Neuronal stem cell (in vitro differentiated cells): ENCODE data around the gene DNAH3. TPM values are rescaled to one million over a fixed set of nuclear protein-coding genes. Genes with fewer than 3 reads are reported as not detected.

Experiments used
- DNase-seq: peaks from one replicate; pipeline ENCODE4 v3.0.0-alpha.2; 2013; ENCODE audit warnings: low spot score
- H2AFZ ChIP-seq: one replicate; pipeline ENCODE4 v1.6.1; 2013; ENCODE audit warnings: mild to moderate bottlenecking, low read length, inconsistent platforms
- H2AK5ac ChIP-seq: 2 replicates; pipeline ENCODE4 v1.6.1; 2013; ENCODE audit warnings: low read depth, mild to moderate bottlenecking, inconsistent platforms, low read length, moderate library complexity, mixed read lengths
- H2BK120ac ChIP-seq: 2 replicates; pipeline ENCODE4 v1.6.1; 2013; ENCODE audit warnings: low read depth, mild to moderate bottlenecking, inconsistent platforms, low read length, moderate library complexity, mixed read lengths
- H2BK12ac ChIP-seq: one replicate; pipeline ENCODE4 v1.6.1; 2013; ENCODE audit warnings: low read length, inconsistent platforms
- H2BK15ac ChIP-seq: 2 replicates; pipeline ENCODE4 v1.6.1; 2013; ENCODE audit warnings: mild to moderate bottlenecking, low read length, inconsistent platforms, mixed read lengths
- H2BK5ac ChIP-seq: one replicate; pipeline ENCODE4 v1.6.1; 2013; ENCODE audit warnings: inconsistent platforms, mild to moderate bottlenecking, low read length, moderate library complexity
- H3K14ac ChIP-seq: one replicate; pipeline ENCODE4 v1.6.1; 2013; ENCODE audit warnings: low read length, inconsistent platforms
- H3K18ac ChIP-seq: 2 replicates; pipeline ENCODE4 v1.6.1; 2013; ENCODE audit warnings: low read length, inconsistent platforms
- H3K23ac ChIP-seq: 2 replicates; pipeline ENCODE4 v1.6.1; 2013; ENCODE audit warnings: low read depth, mild to moderate bottlenecking, mixed read lengths, low read length, inconsistent platforms; ENCODE audit not compliant: poor library complexity
- H3K27ac ChIP-seq: replicated peaks from 3 replicates; pipeline ENCODE4 v1.5.1; 2013; ENCODE audit warnings: low read length, inconsistent platforms
- H3K27me3 ChIP-seq, 3 experiments: 2 replicates each; pipeline ENCODE4 v1.6.1; 2013; ENCODE audit warnings: low read length in 3 of 3, mild to moderate bottlenecking in 2 of 3, inconsistent platforms in 1 of 3, low read depth in 1 of 3, mixed read lengths in 1 of 3, moderate library complexity in 1 of 3; ENCODE audit not compliant: control insufficient read depth in 3 of 3, insufficient read depth in 3 of 3
- H3K36me3 ChIP-seq, 2 donors: replicated peaks in 1 of 2; 2 replicates each; pipeline ENCODE4 v1.6.1; 2013; ENCODE audit warnings: low read length in 2 of 2; ENCODE audit not compliant: control insufficient read depth in 2 of 2, insufficient read depth in 2 of 2
- H3K4ac ChIP-seq: 2 replicates; pipeline ENCODE4 v1.6.1; 2013; ENCODE audit warnings: inconsistent platforms, mild to moderate bottlenecking, low read length, moderate library complexity
- H3K4me1 ChIP-seq, 2 donors: 1 replicate in 1 of 2; 2 replicates in 1 of 2; pipeline ENCODE4 v1.6.1; 2013; ENCODE audit warnings: low read length in 2 of 2, low read depth in 1 of 2; ENCODE audit not compliant: control insufficient read depth in 2 of 2, insufficient read depth in 1 of 2
- H3K4me2 ChIP-seq: one replicate; pipeline ENCODE4 v1.6.1; 2013; ENCODE audit warnings: mild to moderate bottlenecking, low read length, inconsistent platforms; ENCODE audit not compliant: insufficient read depth, poor library complexity, severe bottlenecking
- H3K4me3 ChIP-seq, 2 donors: 2 replicates each; pipeline ENCODE4 v1.5.1; 2013; ENCODE audit warnings: low read length in 2 of 2, mild to moderate bottlenecking in 2 of 2, inconsistent platforms in 1 of 2, moderate library complexity in 1 of 2
- H3K79me1 ChIP-seq: one replicate; pipeline ENCODE4 v1.6.1; 2013; ENCODE audit warnings: low read depth, mild to moderate bottlenecking, inconsistent platforms, low read length, moderate library complexity
- H3K9ac ChIP-seq: one replicate; pipeline ENCODE4 v1.6.1; 2013; ENCODE audit warnings: mild to moderate bottlenecking, low read depth, low read length, inconsistent platforms; ENCODE audit not compliant: poor library complexity
- H3K9me3 ChIP-seq, 2 donors: replicated peaks in 1 of 2; 2 replicates each; pipeline versions ENCODE3 to v1.6.1; 2013; ENCODE audit warnings: low read length in 2 of 2, mild to moderate bottlenecking in 2 of 2, inconsistent platforms in 1 of 2, low read depth in 1 of 2, mixed read lengths in 1 of 2, moderate library complexity in 1 of 2; ENCODE audit not compliant: control insufficient read depth in 2 of 2, insufficient read depth in 1 of 2
- H4K8ac ChIP-seq: one replicate; pipeline ENCODE4 v1.6.1; 2013; ENCODE audit warnings: low read depth, mild to moderate bottlenecking, inconsistent platforms, low read length, moderate library complexity
- H4K91ac ChIP-seq: one replicate; pipeline ENCODE4 v1.6.1; 2013; ENCODE audit warnings: low read length, low read depth, mild to moderate bottlenecking, inconsistent platforms; ENCODE audit not compliant: poor library complexity
- WGBS, 2 donors: extraction: QIAGEN DNeasy Blood & Tissue Kit; methylation state at CpG; one replicate each; pipeline ENCODE4 v1.1.7; 2013; ENCODE audit warnings: missing lambda C conversion rate in 2 of 2, mixed read lengths in 1 of 2; ENCODE audit not compliant: insufficient read length in 2 of 2, insufficient replicate concordance in 1 of 2; ENCODE audit errors: extremely low coverage in 2 of 2; 5-methylcytosine and 5-hydroxymethylcytosine counted together
- polyA plus RNA-seq, 2 experiments: library from polyadenylated mRNA; stranded (reverse); fragments of 200-250 nt; gene quantifications; one replicate each; pipeline ENCODE4 v1.2.3, GENCODE V29; 2013

DNAH3 gene
- polyA plus RNA-seq (2013, experiment 1 of 2), result 0.22 TPM
- polyA plus RNA-seq (2013, experiment 2 of 2), result 0.18 TPM

- Histone ChIP-seq H3K9ac (no peak within 1 kb of the TSS), H3K9me3 (no peaks in the 10 kb centered on the region), H3K14ac (no peak within 1 kb of the TSS), H3K23ac (no peak within 1 kb of the TSS), H4K91ac (no peak within 1 kb of the TSS), H2AFZ (no peak within 1 kb of the TSS), H2AK5ac (no peak within 1 kb of the TSS), H2BK15ac (no peak within 1 kb of the TSS), H2BK5ac (no peak within 1 kb of the TSS), H4K8ac (no peak within 1 kb of the TSS), H3K4ac (no peak within 1 kb of the TSS), H3K4me3 (no peak within 1 kb of the TSS), H2BK120ac (no peak within 1 kb of the TSS), H3K27me3 (peaks cover 0 to 3% (median 0%) of the 10 kb centered on the region in 3 experiments), H3K4me1 (no peaks in the 10 kb centered on the region), H3K4me2 (no peak within 1 kb of the TSS), H2BK12ac (no peak within 1 kb of the TSS), H3K27ac (no peak within 1 kb of the TSS), H3K18ac (no peak within 1 kb of the TSS), H3K36me3 (no peaks in the 10 kb centered on the region), H3K79me1 (no peaks in the 10 kb centered on the region)
- DNase-seq, result no peak
- no CpG with 5 or more reads among the region's 8 CpGs for WGBS, 2 donors
These were observed at the start of gene DNAH3 for GRCh38 chr16:21150375-21151001. Gene DNAH3, minus strand, starts transcription at chr16:21150846. Its CDS starts 527 bp downstream, at chr16:21150319.

DNA sequence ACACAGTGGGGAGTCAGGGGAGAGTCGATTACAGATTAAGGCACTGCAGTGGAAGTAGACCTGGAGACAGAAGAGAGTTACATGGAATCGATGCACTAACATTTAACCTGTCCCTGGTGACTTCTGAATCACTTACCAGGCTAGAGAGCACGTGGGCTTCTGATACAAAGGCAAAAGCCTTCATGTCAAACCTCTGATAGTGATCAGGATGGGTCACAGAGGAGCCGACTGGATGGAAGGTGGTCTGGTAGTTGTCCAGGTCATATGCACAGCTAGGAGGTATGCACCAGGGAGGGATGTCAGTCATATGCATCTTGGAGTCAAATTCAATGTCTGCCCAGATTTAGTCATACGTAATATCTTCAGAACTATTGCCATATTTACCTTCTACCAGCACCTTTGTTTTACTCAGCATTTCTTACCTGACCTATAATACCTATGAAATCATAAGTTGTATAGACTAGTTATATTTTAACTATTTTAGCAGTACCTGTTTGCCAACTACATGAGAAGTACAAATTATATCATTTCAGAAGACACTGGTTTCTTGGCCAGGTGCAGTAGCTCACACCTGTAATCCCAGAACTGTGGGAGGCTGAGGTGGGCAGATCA, 49.1 kb upstream of the DNAH3 start:
- Histone ChIP-seq H3K27me3 (peaks cover 0 to 11% (median 0%) of the 10 kb centered on the region in 3 experiments), H3K9me3 (no peaks in the 10 kb centered on the region), H3K4ac (no peak overlapping the region), H3K9ac (no peak overlapping the region), H2BK12ac (no peak overlapping the region), H2BK15ac (no peak overlapping the region), H3K4me1 (no peaks in the 10 kb centered on the region), H3K23ac (no peak overlapping the region), H2BK120ac (no peak overlapping the region), H2AK5ac (no peak overlapping the region), H3K18ac (no peak overlapping the region), H2BK5ac (no peak overlapping the region), H3K36me3 (no peaks in the 10 kb centered on the region), H3K27ac (no peak overlapping the region), H3K4me3 (no peak overlapping the region), H4K8ac (no peak overlapping the region), H3K4me2 (no peak overlapping the region), H2AFZ (no peak overlapping the region), H3K14ac (no peak overlapping the region), H4K91ac (no peak overlapping the region), H3K79me1 (no peaks in the 10 kb centered on the region)
- WGBS, 2 donors, result no CpG with 5 or more reads among the region's 5 CpGs
- no peak for DNase-seq

DNA sequence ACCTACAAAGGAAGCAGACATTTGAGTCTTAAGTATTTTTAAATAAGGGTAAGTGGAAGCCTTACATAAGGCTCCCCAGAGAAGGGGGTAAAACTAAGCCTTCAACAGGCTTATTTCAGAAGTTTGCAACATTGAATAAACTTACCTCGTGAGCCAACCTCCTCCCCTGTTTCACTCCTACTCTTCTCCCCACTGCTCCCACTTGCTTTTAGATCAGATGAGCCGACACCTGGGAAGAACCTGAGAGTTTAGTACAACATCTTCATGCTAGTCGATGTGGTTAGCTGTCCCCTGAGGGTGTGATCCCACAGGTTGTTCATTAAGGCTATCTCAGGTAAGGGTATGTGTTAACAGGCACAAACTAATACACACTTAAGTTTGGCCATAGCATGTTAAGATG, 47.0 kb upstream of the DNAH3 start:
- Histone ChIP-seq H3K14ac (no peak overlapping the region), H2BK15ac (no peak overlapping the region), H3K4ac (no peak overlapping the region), H3K23ac (no peak overlapping the region), H3K27ac (no peak overlapping the region), H2BK5ac (no peak overlapping the region), H3K4me2 (no peak overlapping the region), H4K91ac (no peak overlapping the region), H2BK120ac (no peak overlapping the region), H2BK12ac (no peak overlapping the region), H3K27me3 (peaks cover 0 to 6% (median 0%) of the 10 kb centered on the region in 3 experiments), H2AFZ (no peak overlapping the region), H3K4me3 (no peak overlapping the region), H3K4me1 (no peaks in the 10 kb centered on the region), H3K18ac (no peak overlapping the region), H3K9me3 (no peaks in the 10 kb centered on the region), H2AK5ac (no peak overlapping the region), H3K36me3 (no peaks in the 10 kb centered on the region), H4K8ac (no peak overlapping the region), H3K9ac (no peak overlapping the region), H3K79me1 (no peaks in the 10 kb centered on the region)
- no peak for DNase-seq
- no CpG with 5 or more reads among the region's 3 CpGs for WGBS, 2 donors

DNA sequence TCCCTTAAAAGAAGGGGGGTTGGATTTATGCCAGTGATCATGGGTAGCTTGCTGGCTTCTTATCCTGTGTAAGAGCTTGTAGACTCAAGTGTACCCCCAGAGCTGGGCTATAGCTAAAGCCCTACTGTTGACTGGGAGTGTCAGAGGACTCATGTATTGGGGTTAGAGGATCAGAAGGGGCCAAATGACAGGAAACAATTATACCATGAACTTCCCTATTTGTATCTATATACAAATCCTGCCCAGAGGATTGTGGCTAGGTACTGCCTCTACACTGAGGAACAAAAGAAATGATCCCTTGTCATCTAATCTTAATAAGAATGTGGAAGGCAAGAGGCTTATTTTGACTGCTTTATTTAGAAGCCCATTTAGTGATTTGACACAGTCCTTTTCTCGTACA, 46.5 kb upstream of the DNAH3 start:
- no peaks in the 10 kb centered on the region for H3K79me1 ChIP-seq
- H4K8ac ChIP-seq, result no peak overlapping the region
- WGBS, 2 donors, result no CpG with 5 or more reads among the region's 1 CpG

More for the DNA sequence above, 46.5 kb upstream of the DNAH3 start:
- Histone ChIP-seq H2BK120ac (no peak overlapping the region), H3K27me3 (peaks cover 0 to 3% (median 0%) of the 10 kb centered on the region in 3 experiments), H4K91ac (no peak overlapping the region), H2AFZ (no peak overlapping the region), H3K23ac (no peak overlapping the region), H3K14ac (no peak overlapping the region), H2AK5ac (no peak overlapping the region), H2BK15ac (no peak overlapping the region), H3K27ac (no peak overlapping the region), H3K9me3 (no peaks in the 10 kb centered on the region), H3K4ac (no peak overlapping the region), H3K4me3 (no peak overlapping the region), H3K4me2 (no peak overlapping the region), H3K4me1 (no peaks in the 10 kb centered on the region), H2BK12ac (no peak overlapping the region), H2BK5ac (no peak overlapping the region), H3K36me3 (no peaks in the 10 kb centered on the region), H3K9ac (no peak overlapping the region), H3K18ac (no peak overlapping the region)
- no peak for DNase-seq
